Posterior cingulate gyrus (tissue), 11 donors: ENCODE measurements around the gene TRIM65.

ENCODE experiments used
- DNase-seq, 10 donors: peaks; one replicate each; pipeline versions ENCODE4 v3.0.0 to v3.0.0-alpha.2; 2020 to 2021; ENCODE audit warnings: mixed read lengths in 3 of 10
- intact Hi-C: fragments of 100-400 bp; cut with DNase I; formaldehyde crosslinking; loops from one replicate; pipeline ENCODE4 v1.15.1; 2023

The TRIM65 gene

DNA sequence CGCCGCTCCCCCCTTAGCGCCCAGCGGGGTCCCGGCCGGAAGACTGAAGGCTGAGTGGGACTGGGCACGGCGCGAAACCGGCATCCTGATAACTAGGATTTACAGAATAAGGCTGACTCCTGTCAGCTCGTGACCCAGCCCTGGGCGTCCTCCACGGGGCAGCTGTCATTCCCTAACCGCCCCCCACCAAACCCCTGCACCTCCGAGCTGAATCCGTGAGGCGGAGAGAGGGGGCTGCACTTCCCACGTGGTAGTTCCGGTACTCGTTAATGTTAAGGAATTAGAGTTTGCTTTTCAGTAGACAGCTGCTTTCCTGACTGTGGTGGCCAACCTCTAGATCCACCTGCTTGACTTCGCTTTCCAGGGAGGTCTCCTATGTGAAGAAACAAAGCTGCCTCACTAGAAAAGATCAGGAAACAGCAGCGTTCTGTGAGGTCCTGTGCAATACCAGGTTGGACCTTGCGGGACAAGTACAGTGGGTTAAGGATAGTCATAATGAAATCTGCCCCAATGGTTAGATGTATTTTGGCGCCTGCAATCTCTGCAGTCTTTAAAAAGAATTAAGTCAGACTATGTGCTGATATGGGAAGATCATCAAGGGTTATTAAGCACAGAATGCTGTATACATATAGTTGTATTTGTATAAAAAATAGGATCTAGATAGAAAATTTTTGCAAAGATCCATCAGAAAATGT is 40.5 kb downstream of the TRIM65 start:
- intact Hi-C loops: loop anchor here (5.0 kb wide), 1 partner anchor 41 kb away; the partner anchor contains the start of gene TRIM65
- DNase-seq: peak in 2 of 10 donors; percentile 59 to 87

DNA sequence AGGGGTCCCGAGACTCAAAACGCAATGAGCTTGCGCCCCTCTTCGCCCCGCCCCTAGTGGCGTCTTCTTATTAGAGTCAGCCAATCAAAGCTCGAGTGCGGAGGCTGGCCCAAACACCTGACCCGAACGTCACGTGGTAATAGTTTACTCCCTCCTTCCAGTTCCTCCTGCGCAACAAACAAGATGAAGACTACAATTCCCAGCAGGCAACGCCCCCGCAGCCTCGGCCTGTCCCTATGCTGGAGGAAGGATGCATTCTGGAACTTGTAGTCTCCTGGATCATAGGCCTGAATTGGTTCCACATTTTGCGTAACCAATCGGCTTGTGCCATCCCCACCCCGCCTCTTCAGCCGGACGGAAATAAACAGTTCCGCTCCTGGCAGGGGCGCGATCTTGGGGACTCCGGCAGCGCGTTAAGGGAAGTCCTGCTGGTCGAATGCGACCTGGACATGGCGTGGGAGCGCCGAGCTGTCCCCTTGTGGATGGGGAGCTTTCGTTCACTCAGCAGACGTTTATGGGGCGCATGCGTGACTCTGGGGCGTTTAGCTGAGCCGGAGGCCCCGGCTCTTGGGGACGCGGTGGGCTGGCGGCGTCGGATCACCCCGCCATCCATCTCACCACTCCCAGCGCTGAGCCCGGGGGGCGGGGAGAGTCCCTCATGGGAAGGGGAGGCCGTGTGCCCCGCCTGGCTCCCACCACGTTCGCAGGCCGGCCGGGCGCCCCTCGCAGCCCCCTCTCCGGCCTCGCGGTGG is 41.3 kb downstream of the TRIM65 start, which contains the start of gene WBP2:
WBP2 (minus strand) TSS at position 26 of the 752 bp plus-strand sequence. CDS start 38 bp downstream, outside the sequence.
- intact Hi-C loops: loop anchor here (5.0 kb wide), 1 partner anchor 42 kb away; the partner anchor contains the start of gene TRIM65
- peak; percentile 96 to 100 (median 98) for DNase-seq

- DNase-seq: no peak
- intact Hi-C loops: loop anchor here (5.0 kb wide), 2 partner anchors 42 to 68 kb away; partner anchors contain the start of gene TRIM65
Observed at GRCh38 chr17:75854881-75855309, 41.9 kb downstream of the TRIM65 start.

DNA sequence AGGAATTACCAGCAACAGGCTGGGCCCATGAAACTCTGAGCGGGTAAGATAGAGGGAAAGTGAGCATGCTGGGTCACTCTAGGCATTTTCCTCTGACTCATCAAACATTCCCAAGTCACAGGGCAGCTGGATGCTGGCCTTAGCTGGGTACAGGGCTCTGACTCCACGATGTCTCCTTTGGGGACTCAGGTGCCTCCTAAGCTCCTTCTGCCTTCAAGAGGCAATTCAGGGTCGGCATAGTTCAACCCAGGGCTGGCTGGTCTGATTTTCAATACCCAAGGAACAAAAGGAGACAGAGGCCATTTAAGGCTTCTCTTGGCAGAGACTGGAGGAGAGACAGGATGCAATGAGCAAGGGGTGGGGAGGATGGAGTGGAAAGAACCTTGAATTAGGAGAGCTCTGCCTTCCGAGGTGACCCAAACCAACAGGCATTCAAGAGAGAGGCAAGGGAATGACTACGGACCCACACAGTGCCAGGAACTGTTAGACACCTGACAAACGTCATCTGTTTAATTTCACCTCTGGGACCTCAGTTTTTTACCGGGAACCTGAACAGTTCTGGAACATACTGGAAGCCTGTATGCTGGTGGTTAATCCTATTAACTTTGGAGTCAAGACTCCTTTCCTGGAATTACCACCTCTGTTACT is 42.5 kb downstream of the TRIM65 start:
- peak in 1 of 10 donors; percentile 64 for DNase-seq

GRCh38 chr17:75853433-75853832 is 43.3 kb downstream of the TRIM65 start:
- no peak for DNase-seq
- intact Hi-C loops: loop anchor here (5.0 kb wide), 1 partner anchor 66 kb away; no protein-coding TSS in a partner anchor

More for the DNA sequence above, 42.5 kb downstream of the TRIM65 start:
- intact Hi-C loops: loop anchor here (5.0 kb wide), 1 partner anchor 67 kb away; no protein-coding TSS in a partner anchor

GRCh38 chr17:75851693-75851991 is 45.1 kb downstream of the TRIM65 start:
- intact Hi-C loops: loop anchor here (5.0 kb wide), 1 partner anchor 64 kb away; no protein-coding TSS in a partner anchor
- peak in 1 of 10 donors; percentile 88 for DNase-seq

GRCh38 chr17:75850928-75851692 is 45.6 kb downstream of the TRIM65 start:
- intact Hi-C loops: loop anchor here (5.0 kb wide), 1 partner anchor 64 kb away; no protein-coding TSS in a partner anchor
- DNase-seq: peak in 8 of 10 donors; percentile 48 to 92 (median 60)

DNA sequence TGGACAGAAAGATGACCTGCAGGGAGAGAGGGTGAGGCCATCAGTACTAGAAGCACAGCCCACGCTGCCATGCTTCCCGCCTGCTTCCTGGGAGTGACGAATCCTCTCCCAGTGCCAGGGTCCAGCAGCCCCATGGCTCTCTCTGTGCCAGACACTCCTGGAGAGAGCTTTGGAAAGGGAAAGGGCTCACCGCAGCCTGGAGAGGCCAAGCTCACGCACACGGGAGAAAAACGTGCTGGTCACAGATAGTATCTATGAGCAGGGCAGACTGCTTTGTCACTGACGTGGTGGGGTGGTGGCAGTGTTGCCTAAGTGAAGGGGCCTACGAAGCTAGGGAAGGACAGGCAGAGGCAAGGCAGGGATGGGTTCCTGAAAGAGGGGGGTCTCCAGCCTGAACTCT is 47.0 kb downstream of the TRIM65 start:
- peak in 1 of 10 donors; percentile 83 for DNase-seq
- intact Hi-C loops: loop anchor here (5.0 kb wide), 1 partner anchor 62 kb away; no protein-coding TSS in a partner anchor

DNA sequence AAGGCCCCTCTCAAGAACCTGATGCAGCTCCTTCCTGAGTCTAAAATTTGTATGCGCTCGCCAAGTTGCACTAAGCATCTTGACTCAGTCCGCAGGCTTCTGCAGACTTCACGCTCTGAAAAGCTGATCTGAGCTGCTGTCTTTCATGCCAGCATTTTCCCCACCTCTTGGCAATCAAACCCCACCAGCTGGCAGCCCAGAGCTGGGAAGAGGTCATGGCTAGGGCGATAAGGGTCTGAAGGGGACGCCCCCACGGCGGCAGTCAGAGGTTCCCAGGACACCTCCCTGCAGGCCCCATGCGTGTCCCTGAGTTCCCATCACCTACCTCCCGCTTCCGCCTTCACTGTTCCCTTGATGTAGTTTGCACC is 47.5 kb downstream of the TRIM65 start:
- peak in 2 of 10 donors; percentile 48 to 81 for DNase-seq
- intact Hi-C loops: no loop called here

GRCh38 chr17:75848523-75849278 is 48.0 kb downstream of the TRIM65 start:
- intact Hi-C loops: no loop called here
- DNase-seq: peak; percentile 58 to 95 (median 70)

- intact Hi-C loops: no loop called here
- DNase-seq: peak in 1 of 10 donors; percentile 62
Observed at GRCh38 chr17:75847614-75848522, 48.9 kb downstream of the TRIM65 start.

DNA sequence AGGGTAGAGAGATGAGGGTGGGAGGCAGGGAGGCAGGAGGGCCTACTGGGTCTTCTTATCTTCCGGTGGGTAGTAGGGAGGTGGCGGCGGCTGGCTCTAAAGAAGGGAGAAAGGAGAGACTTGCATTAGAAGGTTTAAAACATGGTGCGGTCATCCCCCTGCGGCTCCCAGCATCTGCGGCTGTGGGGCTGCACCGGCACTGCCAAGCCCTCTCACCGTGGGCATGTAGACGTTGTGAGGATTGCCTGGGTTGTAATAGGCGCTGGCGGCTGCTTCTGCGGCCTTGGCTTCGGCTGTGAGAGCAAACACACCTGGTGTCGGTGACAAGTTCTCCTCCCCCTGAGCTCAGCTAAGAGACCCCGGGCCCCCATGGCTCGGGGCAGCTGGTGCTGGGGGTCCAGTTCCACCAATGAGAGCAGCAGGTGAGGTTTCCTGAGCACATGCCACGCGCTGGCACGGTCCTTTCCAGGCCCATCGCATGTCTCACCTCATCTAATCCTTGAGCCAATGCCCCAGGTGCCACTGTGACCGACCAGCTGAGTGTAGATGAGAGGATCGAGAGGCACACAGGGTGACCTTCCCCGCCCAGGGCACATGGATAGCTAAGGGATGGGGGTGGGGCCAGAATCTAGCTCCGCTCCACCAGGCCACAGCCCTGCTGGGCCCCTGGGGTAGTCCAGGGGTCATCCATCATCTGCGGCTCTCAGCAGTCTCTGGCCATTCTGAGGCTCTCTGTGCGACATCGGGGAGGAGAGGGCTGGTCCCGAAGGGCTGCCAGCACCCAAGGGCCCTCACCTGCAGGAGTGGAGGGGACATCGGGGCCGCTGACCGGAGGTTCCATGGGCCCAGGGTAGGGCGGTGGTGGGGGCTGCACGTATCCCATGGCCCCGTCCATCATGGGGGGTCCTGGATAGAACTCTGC is 49.8 kb downstream of the TRIM65 start:
- intact Hi-C loops: no loop called here
- DNase-seq: peak in 1 of 10 donors; percentile 71

- intact Hi-C loops: no loop called here
- DNase-seq: peak in 1 of 10 donors; percentile 85
Observed at GRCh38 chr17:75845933-75846691, 50.6 kb downstream of the TRIM65 start.

- intact Hi-C loops: no loop called here
Observed at GRCh38 chr17:75845058-75845711, 51.6 kb downstream of the TRIM65 start.

DNA sequence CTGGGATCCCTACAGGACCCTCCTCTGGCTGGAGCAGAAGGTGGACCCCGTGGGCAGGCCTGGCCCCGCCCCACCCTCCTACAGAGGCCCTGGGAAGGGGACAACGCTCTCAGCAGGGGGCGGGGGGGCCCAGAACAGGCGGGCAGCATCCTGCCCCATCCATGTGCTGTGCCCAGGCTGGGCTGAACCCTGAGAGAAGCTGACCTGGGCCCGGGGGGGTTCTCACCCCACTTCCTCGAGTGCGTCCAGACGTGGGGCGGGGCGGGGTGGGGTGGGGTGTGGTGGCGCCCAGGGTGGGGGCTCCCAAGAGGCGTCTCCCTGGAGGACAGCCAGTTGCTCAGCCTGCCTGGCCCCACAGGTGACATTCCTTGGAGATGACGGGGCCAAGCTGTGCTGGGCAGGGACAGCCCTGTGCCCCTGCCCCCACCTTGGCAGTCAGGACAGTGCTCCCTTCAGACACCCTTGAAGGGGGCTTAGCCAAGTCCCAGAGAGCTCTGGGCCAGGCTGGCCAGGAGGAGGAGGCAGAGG is 52.2 kb downstream of the TRIM65 start:
- DNase-seq: peak in 2 of 10 donors; percentile 78 to 87
- intact Hi-C loops: loop anchor here (5.0 kb wide), 1 partner anchor 67 kb away; a partner anchor contains a TSS

More at GRCh38 chr17:75845058-75845711, 51.6 kb downstream of the TRIM65 start:
- DNase-seq: peak in 9 of 10 donors; percentile 43 to 94 (median 58)
